Mesendoderm (in vitro differentiated cells): ENCODE results near the gene NMB.

ENCODE experiments used
- DNase-seq: peaks from one replicate; pipeline ENCODE4 v3.0.0; 2013
- H2AK5ac ChIP-seq: 2 replicates; pipeline ENCODE4 v1.6.1; 2013; ENCODE audit warnings: low read length, inconsistent platforms
- H2BK120ac ChIP-seq: 2 replicates; pipeline ENCODE4 v1.6.1; 2013; ENCODE audit warnings: low read depth, mild to moderate bottlenecking, low read length, moderate library complexity, mixed read lengths
- H2BK15ac ChIP-seq: replicated peaks from 2 replicates; pipeline ENCODE4 v1.6.1; 2013; ENCODE audit warnings: low read depth, mild to moderate bottlenecking, moderate library complexity
- H2BK5ac ChIP-seq: 2 replicates; pipeline ENCODE4 v1.6.1; 2013; ENCODE audit warnings: low read length, inconsistent platforms
- H3K18ac ChIP-seq: 2 replicates; pipeline ENCODE4 v1.6.1; 2013; ENCODE audit warnings: mild to moderate bottlenecking, low read length, mixed read lengths
- H3K23ac ChIP-seq: one replicate; pipeline ENCODE4 v1.6.1; 2013; ENCODE audit warnings: low read length
- H3K27ac ChIP-seq: 2 replicates; pipeline ENCODE4 v1.5.1; 2013; ENCODE audit warnings: low read depth, mild to moderate bottlenecking, inconsistent platforms, low read length, moderate library complexity
- H3K27me3 ChIP-seq: 2 replicates; pipeline ENCODE4 v1.6.1; 2013; ENCODE audit warnings: low read length, control low read depth, mild to moderate bottlenecking, inconsistent platforms; ENCODE audit not compliant: insufficient read depth, poor library complexity
- H3K36me3 ChIP-seq: 2 replicates; pipeline ENCODE4 v1.6.1; 2013; ENCODE audit warnings: low read length, inconsistent platforms; ENCODE audit not compliant: control insufficient read depth, insufficient read depth
- H3K4ac ChIP-seq: one replicate; pipeline ENCODE4 v1.6.1; 2013; ENCODE audit warnings: low read depth, mild to moderate bottlenecking, low read length, moderate library complexity
- H3K4me1 ChIP-seq: 2 replicates; pipeline ENCODE4 v1.6.1; 2013; ENCODE audit warnings: low read depth, low read length, inconsistent platforms; ENCODE audit not compliant: control insufficient read depth
- H3K4me2 ChIP-seq: 2 replicates; pipeline ENCODE4 v1.6.1; 2013; ENCODE audit warnings: low read length
- H3K4me3 ChIP-seq: 2 replicates; pipeline ENCODE4 v1.5.1; 2013; ENCODE audit warnings: mild to moderate bottlenecking, low read length
- H3K56ac ChIP-seq: one replicate; pipeline ENCODE4 v1.6.1; 2013; ENCODE audit warnings: low read length
- H3K79me1 ChIP-seq: 2 replicates; pipeline ENCODE4 v1.6.1; 2013; ENCODE audit warnings: low read length, inconsistent platforms
- H3K79me2 ChIP-seq: 2 replicates; pipeline ENCODE4 v1.6.1; 2013; ENCODE audit warnings: mild to moderate bottlenecking, low read length; ENCODE audit not compliant: control insufficient read depth, insufficient read depth
- H3K9ac ChIP-seq: 2 replicates; pipeline ENCODE4 v1.6.1; 2013; ENCODE audit warnings: low read length, inconsistent platforms
- H4K5ac ChIP-seq: one replicate; pipeline ENCODE4 v1.6.1; 2013; ENCODE audit warnings: low read length
- H4K8ac ChIP-seq: one replicate; pipeline ENCODE4 v1.6.1; 2013; ENCODE audit warnings: low read depth, mild to moderate bottlenecking, control low read depth, low read length, moderate library complexity
- WGBS: extraction: QIAGEN DNeasy Blood & Tissue Kit; methylation state at CpG from one replicate; pipeline ENCODE4 v1.1.7; 2013; ENCODE audit warnings: low lambda C conversion rate, missing lambda C conversion rate; ENCODE audit not compliant: insufficient coverage; ENCODE audit errors: extremely low coverage; 5-methylcytosine and 5-hydroxymethylcytosine counted together

NMB gene

DNA sequence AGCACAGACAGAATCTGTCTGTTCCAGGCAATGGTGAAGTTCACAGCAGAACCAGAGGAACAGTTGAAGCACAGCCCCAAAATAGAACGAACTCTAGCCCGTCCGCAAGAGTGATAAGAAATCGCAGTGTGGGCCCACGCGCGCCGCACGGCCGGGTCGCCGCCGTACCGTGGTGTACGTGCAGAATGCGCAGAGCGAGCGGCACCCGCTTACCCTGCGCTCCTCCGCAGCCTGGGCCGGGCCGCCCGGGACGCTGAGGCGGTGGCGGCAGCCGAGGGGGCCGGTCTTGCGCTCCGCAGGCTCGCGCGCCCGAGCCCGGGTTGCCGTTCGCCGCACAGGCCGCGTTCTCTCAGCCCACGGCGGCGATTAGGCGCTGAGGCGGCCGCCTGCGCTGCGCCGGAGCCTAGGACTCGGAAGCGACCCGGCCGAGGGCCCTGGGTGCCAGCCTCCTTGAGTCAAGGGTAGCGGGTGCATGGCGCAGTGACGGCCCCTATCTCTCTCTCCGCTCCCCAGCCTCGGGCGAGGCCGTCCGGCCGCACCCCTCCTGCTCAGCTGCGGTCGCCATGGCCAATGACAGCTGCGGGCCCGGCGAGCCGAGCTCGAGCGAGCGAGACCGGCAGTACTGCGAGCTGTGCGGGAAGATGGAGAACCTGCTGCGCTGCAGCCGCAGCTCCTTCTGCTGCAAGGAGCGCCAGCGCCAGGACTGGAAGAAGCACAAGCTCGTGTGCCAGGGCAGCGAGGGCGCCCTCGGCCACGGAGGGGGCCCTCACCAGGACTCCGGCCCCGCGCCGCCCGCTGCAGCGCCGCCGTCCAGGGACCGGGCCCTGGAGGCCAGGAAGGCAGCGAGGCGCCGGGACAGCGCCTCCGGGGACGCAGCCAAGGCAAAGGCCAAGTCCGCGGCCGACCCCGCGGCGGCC is 24.4 kb downstream of the NMB start:
- Histone ChIP-seq H3K79me1 (no peaks in the 10 kb centered on the region), H3K4me1 (no peaks in the 10 kb centered on the region), H3K36me3 (no peaks in the 10 kb centered on the region), H3K27me3 (no peaks in the 10 kb centered on the region), H3K56ac (peak overlapping the region; percentile 86), H2BK15ac (no peak overlapping the region), H3K4ac (no peak overlapping the region), H2BK120ac (no peak overlapping the region), H4K8ac (no peak overlapping the region), H3K4me3 (peak overlapping the region; percentile 49), H3K9ac (peak overlapping the region; percentile 77), H3K23ac (peak overlapping the region; percentile 53), H2BK5ac (no peak overlapping the region), H4K5ac (no peak overlapping the region), H3K27ac (no peak overlapping the region), H3K4me2 (peak overlapping the region; percentile 82), H3K79me2 (no peaks in the 10 kb centered on the region), H2AK5ac (no peak overlapping the region), H3K18ac (peak overlapping the region; percentile 19)
- no CpG with 5 or more reads among the region's 105 CpGs for WGBS
- peak; percentile 77 for DNase-seq

DNA sequence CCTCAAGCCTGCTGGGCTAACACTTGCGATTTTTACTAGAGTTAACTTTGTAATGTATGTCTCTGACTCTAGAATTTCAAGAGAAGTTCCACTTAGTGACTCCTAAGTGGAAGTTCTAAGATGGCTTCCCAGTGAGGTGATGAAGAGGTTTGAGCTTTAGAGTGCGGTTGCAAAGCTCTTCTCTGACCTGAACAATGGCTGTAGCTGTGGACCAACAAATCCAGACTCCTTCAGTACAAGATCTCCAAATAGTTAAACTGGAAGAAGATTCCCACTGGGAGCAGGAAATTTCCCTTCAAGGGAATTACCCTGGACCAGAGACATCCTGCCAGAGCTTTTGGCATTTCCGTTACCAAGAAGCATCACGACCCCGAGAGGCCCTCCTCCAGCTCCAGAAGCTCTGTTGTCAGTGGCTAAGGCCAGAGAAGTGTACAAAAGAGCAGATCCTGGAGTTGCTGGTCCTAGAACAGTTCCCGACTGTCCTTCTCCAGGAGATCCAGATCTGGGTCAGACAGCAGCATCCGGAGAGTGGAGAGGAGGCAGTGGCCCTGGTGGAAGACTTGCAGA is 26.2 kb downstream of the NMB start:
- no peaks in the 10 kb centered on the region for H3K27me3 ChIP-seq
- H3K79me1 ChIP-seq: no peaks in the 10 kb centered on the region
- no peak overlapping the region for H2BK15ac ChIP-seq
- no CpG with 5 or more reads among the region's 7 CpGs for WGBS
- no peak overlapping the region for H2AK5ac ChIP-seq
- peak overlapping the region; percentile 78 for H3K4me2 ChIP-seq
- H3K56ac ChIP-seq: peak overlapping the region; percentile 90
- H3K4me1 ChIP-seq: no peaks in the 10 kb centered on the region
- H3K9ac ChIP-seq: peak overlapping the region; percentile 83
- H3K18ac ChIP-seq: peak overlapping the region; percentile 78
- no peak overlapping the region for H3K27ac ChIP-seq
- H2BK5ac ChIP-seq: no peak overlapping the region
- DNase-seq: no peak
- peak overlapping the region; percentile 61 for H3K4me3 ChIP-seq
- peak overlapping the region; percentile 48 for H3K4ac ChIP-seq
- no peaks in the 10 kb centered on the region for H3K79me2 ChIP-seq
- no peak overlapping the region for H4K5ac ChIP-seq
- H3K36me3 ChIP-seq: no peaks in the 10 kb centered on the region
- no peak overlapping the region for H4K8ac ChIP-seq
- H3K23ac ChIP-seq: no peak overlapping the region
- H2BK120ac ChIP-seq: no peak overlapping the region

DNA sequence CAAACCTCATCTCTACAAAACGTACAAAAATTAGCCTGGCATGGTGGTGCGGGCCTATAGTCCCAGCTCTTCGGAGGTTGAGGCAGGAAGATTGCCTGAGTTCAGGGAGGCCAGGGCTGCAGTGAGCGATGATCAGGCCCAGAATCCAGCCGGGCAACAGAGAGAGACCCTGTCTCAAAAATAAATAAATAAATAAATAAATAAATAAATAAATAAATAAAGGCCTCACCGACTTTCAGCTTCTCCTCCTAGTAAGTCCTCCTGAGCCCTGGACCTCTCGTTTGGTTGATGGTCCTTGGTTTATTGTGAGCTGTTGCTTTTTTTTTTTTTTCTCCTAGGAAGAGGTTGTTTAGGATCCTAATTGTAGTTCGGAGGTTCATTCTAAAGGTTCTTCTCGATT is 29.0 kb downstream of the NMB start:
- no peak overlapping the region for H4K5ac ChIP-seq
- H4K8ac ChIP-seq: no peak overlapping the region
- H3K4ac ChIP-seq: no peak overlapping the region
- no peak for DNase-seq
- no peak overlapping the region for H2AK5ac ChIP-seq
- WGBS: no CpG with 5 or more reads among the region's 9 CpGs
- H2BK15ac ChIP-seq: no peak overlapping the region
- H3K4me2 ChIP-seq: no peak overlapping the region
- H3K27ac ChIP-seq: no peak overlapping the region
- no peaks in the 10 kb centered on the region for H3K36me3 ChIP-seq
- H3K23ac ChIP-seq: no peak overlapping the region
- no peak overlapping the region for H3K18ac ChIP-seq
- no peak overlapping the region for H2BK5ac ChIP-seq
- no peaks in the 10 kb centered on the region for H3K79me1 ChIP-seq
- H3K9ac ChIP-seq: no peak overlapping the region
- no peak overlapping the region for H3K4me3 ChIP-seq
- H3K79me2 ChIP-seq: no peaks in the 10 kb centered on the region
- no peaks in the 10 kb centered on the region for H3K4me1 ChIP-seq
- H3K56ac ChIP-seq: no peak overlapping the region
- H2BK120ac ChIP-seq: no peak overlapping the region
- no peaks in the 10 kb centered on the region for H3K27me3 ChIP-seq

DNA sequence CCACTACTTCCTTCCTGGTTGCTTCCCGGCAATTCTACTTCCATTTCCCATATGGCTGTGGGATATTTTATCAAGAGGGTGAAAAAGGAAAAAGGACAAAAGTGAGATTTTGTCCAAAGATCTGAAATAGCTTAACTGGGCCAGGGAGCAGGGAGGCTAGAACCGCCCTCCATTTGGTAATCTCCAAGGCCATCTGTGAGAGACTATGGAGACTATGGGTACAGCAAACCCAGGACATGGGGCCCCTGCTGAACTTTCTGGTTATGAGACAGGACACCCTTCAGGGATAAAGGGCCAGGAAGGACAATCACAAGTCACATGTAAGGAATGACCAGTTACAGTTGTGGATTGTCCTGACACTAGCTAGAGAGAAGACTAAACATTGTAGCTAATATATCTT is 32.9 kb downstream of the NMB start:
- WGBS: no CpG with 5 or more reads among the region's 2 CpGs
- H3K27me3 ChIP-seq: no peaks in the 10 kb centered on the region
- peaks cover 18% of the 10 kb centered on the region for H3K36me3 ChIP-seq
- H2AK5ac ChIP-seq: no peak overlapping the region
- no peaks in the 10 kb centered on the region for H3K79me2 ChIP-seq
- no peak for DNase-seq
- no peak overlapping the region for H3K18ac ChIP-seq
- H3K4me2 ChIP-seq: no peak overlapping the region
- H2BK120ac ChIP-seq: no peak overlapping the region
- H3K56ac ChIP-seq: no peak overlapping the region
- H3K4me1 ChIP-seq: no peaks in the 10 kb centered on the region
- H3K27ac ChIP-seq: no peak overlapping the region
- H2BK15ac ChIP-seq: no peak overlapping the region
- no peak overlapping the region for H3K4me3 ChIP-seq
- no peak overlapping the region for H4K8ac ChIP-seq
- H3K23ac ChIP-seq: no peak overlapping the region
- no peak overlapping the region for H3K4ac ChIP-seq
- H4K5ac ChIP-seq: no peak overlapping the region
- H2BK5ac ChIP-seq: no peak overlapping the region
- no peaks in the 10 kb centered on the region for H3K79me1 ChIP-seq
- no peak overlapping the region for H3K9ac ChIP-seq

DNA sequence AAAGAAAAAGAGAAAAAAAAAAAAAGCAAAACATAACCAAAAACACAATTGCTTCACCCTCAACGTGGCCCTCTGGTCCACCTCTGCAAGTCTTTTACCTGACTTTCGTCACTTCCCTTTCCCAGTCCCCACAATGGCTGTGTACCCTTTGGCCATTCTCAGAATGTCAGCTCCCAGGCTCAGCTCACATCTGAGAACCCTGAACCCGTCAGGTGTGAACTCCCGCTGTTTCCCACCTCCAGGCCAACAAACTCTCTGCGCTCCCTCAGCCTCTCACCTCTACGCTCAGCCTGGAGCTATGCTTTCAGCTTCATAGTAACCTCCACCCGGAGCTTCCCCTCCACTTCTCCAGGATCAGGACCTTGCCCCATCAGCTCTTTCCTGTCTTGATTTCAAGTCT is 33.6 kb downstream of the NMB start:
- Histone ChIP-seq H3K27ac (no peak overlapping the region), H2BK5ac (no peak overlapping the region), H3K18ac (no peak overlapping the region)

More for the DNA sequence above, 33.6 kb downstream of the NMB start:
- Histone ChIP-seq H3K4me1 (no peaks in the 10 kb centered on the region), H2BK120ac (no peak overlapping the region), H2AK5ac (no peak overlapping the region), H3K79me2 (no peaks in the 10 kb centered on the region), H2BK15ac (no peak overlapping the region), H3K4ac (no peak overlapping the region), H3K9ac (no peak overlapping the region), H4K5ac (no peak overlapping the region), H4K8ac (no peak overlapping the region), H3K79me1 (no peaks in the 10 kb centered on the region), H3K23ac (no peak overlapping the region), H3K56ac (no peak overlapping the region), H3K36me3 (peaks cover 18% of the 10 kb centered on the region), H3K4me3 (no peak overlapping the region), H3K4me2 (no peak overlapping the region), H3K27me3 (no peaks in the 10 kb centered on the region)
- no CpG with 5 or more reads among the region's 7 CpGs for WGBS
- DNase-seq: no peak
